ENCODE data around the gene CPA5.

The CPA5 gene

DNA sequence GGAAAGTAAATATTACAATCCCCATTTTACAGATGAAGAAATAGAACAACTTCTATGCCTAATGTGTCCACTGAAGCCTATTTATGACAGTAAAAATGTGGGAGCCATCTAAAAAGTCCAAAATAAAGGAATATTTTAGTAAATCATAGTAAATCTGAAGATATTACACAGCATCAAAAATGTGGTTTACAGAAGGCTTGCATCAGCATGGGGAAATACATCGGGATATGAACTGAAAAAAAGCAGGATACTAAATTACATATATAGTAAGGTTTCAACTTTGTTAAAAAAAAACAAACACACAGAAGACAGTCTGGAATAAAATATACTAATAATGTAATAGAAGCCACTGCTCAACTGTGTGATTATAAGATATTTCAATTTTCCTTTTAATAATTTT, 56.5 kb downstream of the CPA5 start:
- Histone ChIP-seq H3K4me3 (replicated peaks; ENCODE audit: insufficient read depth, low read length) (no peak overlapping the region), H3K27me3 (ENCODE audit: insufficient read depth, poor library complexity, severe bottlenecking) (no peaks in the 10 kb centered on the region), H3K27ac (replicated peaks) (no peak overlapping the region)
- DNase-seq (ENCODE audit: low read depth in 1 of 2, low spot score in 1 of 2): no peak
- TF ChIP-seq SPI1 (IDR thresholded peaks at IDR 0.05; ENCODE audit: borderline replicate concordance, low read depth): no peak
- TF ChIP-seq, protein P1, sequence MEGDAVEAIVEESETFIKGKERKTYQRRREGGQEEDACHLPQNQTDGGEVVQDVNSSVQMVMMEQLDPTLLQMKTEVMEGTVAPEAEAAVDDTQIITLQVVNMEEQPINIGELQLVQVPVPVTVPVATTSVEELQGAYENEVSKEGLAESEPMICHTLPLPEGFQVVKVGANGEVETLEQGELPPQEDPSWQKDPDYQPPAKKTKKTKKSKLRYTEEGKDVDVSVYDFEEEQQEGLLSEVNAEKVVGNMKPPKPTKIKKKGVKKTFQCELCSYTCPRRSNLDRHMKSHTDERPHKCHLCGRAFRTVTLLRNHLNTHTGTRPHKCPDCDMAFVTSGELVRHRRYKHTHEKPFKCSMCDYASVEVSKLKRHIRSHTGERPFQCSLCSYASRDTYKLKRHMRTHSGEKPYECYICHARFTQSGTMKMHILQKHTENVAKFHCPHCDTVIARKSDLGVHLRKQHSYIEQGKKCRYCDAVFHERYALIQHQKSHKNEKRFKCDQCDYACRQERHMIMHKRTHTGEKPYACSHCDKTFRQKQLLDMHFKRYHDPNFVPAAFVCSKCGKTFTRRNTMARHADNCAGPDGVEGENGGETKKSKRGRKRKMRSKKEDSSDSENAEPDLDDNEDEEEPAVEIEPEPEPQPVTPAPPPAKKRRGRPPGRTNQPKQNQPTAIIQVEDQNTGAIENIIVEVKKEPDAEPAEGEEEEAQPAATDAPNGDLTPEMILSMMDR (IDR thresholded peaks at IDR 0.05; ENCODE audit: insufficient read depth, low read length): no peak
- TF ChIP-seq, protein P2, sequence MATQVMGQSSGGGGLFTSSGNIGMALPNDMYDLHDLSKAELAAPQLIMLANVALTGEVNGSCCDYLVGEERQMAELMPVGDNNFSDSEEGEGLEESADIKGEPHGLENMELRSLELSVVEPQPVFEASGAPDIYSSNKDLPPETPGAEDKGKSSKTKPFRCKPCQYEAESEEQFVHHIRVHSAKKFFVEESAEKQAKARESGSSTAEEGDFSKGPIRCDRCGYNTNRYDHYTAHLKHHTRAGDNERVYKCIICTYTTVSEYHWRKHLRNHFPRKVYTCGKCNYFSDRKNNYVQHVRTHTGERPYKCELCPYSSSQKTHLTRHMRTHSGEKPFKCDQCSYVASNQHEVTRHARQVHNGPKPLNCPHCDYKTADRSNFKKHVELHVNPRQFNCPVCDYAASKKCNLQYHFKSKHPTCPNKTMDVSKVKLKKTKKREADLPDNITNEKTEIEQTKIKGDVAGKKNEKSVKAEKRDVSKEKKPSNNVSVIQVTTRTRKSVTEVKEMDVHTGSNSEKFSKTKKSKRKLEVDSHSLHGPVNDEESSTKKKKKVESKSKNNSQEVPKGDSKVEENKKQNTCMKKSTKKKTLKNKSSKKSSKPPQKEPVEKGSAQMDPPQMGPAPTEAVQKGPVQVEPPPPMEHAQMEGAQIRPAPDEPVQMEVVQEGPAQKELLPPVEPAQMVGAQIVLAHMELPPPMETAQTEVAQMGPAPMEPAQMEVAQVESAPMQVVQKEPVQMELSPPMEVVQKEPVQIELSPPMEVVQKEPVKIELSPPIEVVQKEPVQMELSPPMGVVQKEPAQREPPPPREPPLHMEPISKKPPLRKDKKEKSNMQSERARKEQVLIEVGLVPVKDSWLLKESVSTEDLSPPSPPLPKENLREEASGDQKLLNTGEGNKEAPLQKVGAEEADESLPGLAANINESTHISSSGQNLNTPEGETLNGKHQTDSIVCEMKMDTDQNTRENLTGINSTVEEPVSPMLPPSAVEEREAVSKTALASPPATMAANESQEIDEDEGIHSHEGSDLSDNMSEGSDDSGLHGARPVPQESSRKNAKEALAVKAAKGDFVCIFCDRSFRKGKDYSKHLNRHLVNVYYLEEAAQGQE (IDR thresholded peaks at IDR 0.05; ENCODE audit: insufficient replicate concordance, low read depth): no peak
- no peak for TF ChIP-seq GABPA (IDR thresholded peaks at IDR 0.05; ENCODE audit: low read depth)
- no peak for TF ChIP-seq POLR2AphosphoS5 (IDR thresholded peaks at IDR 0.05; ENCODE audit: low read depth)

DNA sequence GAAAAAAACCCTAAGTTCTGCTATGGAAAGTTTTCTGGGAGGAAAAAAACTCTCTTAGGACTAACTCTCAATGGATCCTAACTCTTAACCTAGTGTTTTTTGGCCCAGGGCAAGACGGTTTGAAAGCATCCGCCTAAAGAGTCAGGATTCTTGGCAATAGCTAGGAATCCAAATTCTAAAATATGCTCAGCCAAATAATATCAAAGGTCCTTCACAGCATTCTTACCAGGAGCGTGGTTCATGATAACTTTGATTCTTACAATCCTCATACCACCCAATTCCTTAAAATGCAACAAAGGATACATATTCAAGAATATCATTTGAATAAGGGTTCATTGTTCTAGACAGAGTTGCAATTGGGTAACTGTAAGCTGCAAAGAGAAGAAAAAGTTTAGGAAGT, 57.0 kb downstream of the CPA5 start:
- TF ChIP-seq SPI1 (IDR thresholded peaks at IDR 0.05; ENCODE audit: borderline replicate concordance, low read depth) (no peak), GABPA (IDR thresholded peaks at IDR 0.05; ENCODE audit: low read depth) (no peak), POLR2AphosphoS5 (IDR thresholded peaks at IDR 0.05; ENCODE audit: low read depth) (no peak)
- TF ChIP-seq, protein P1 (IDR thresholded peaks at IDR 0.05; ENCODE audit: insufficient read depth, low read length): no peak
- TF ChIP-seq, protein P2 (IDR thresholded peaks at IDR 0.05; ENCODE audit: insufficient replicate concordance, low read depth): no peak
- Histone ChIP-seq H3K27me3 (ENCODE audit: insufficient read depth, poor library complexity, severe bottlenecking) (no peaks in the 10 kb centered on the region), H3K27ac (replicated peaks) (no peak overlapping the region), H3K4me3 (replicated peaks; ENCODE audit: insufficient read depth, low read length) (no peak overlapping the region)
- no peak for DNase-seq (ENCODE audit: low read depth in 1 of 2, low spot score in 1 of 2)

DNA sequence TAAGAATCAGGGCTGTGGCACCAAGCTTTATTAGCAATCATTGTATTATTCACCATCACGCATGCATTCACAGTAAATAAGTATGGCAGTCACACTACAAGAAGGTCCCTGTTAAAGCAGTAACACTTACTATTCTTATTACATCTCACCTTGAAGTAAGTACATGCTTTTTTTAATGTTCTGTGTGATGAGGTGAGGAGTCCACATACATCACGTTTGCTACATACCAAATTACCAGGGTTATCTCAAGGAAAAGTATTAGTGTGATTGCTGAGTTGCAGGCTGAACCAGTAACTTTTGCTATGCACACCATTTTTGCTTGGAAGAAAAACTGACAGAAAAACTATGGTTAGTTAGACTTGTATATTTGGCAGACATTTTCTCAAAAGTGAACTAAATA, 60.4 kb downstream of the CPA5 start:
- no peak for TF ChIP-seq GABPA (IDR thresholded peaks at IDR 0.05; ENCODE audit: low read depth)
- TF ChIP-seq POLR2AphosphoS5 (IDR thresholded peaks at IDR 0.05; ENCODE audit: low read depth): no peak
- TF ChIP-seq, protein P2 (IDR thresholded peaks at IDR 0.05; ENCODE audit: insufficient replicate concordance, low read depth): no peak
- no peak for TF ChIP-seq SPI1 (IDR thresholded peaks at IDR 0.05; ENCODE audit: borderline replicate concordance, low read depth)
- TF ChIP-seq, protein P1 (IDR thresholded peaks at IDR 0.05; ENCODE audit: insufficient read depth, low read length): no peak
- H3K4me3 ChIP-seq (replicated peaks; ENCODE audit: insufficient read depth, low read length): no peak overlapping the region
- DNase-seq (ENCODE audit: low read depth in 1 of 2, low spot score in 1 of 2): no peak
- no peak overlapping the region for H3K27ac ChIP-seq (replicated peaks)
- no peaks in the 10 kb centered on the region for H3K27me3 ChIP-seq (ENCODE audit: insufficient read depth, poor library complexity, severe bottlenecking)
